Breast epithelium (tissue), 4 donors: Measurements from ENCODE around the gene SHROOM1. TPM values are rescaled to one million over a fixed set of nuclear protein-coding genes. Genes with fewer than 3 reads are reported as not detected.
A peak's percentile ranks its signal among the peaks of the same experiment; 100 is the strongest.

Source experiments
- DNase-seq, 2 donors: peaks; one replicate each; pipeline ENCODE4 v3.0.0-alpha.2; 2019; ENCODE audit warnings: low spot score in 2 of 2
- H3K27ac ChIP-seq, 2 donors: fragments of 200-600 bp; sonication (generic) in 1 of 2; one replicate each; pipeline ENCODE4 v1.5.1; 2016 to 2019; ENCODE audit warnings: mild to moderate bottlenecking in 1 of 2
- H3K27me3 ChIP-seq, 2 donors: fragments of 200-600 bp; sonication (generic) in 1 of 2; one replicate each; pipeline versions ENCODE4 v1.5.1 to v1.6.0; 2017 to 2019; ENCODE audit warnings: control low read depth in 1 of 2, mild to moderate bottlenecking in 1 of 2
- H3K36me3 ChIP-seq: fragments of 200-600 bp; one replicate; pipeline ENCODE4 v1.5.1; 2019
- H3K4me1 ChIP-seq, 2 donors: fragments of 200-600 bp; sonication (generic); one replicate each; pipeline ENCODE4 v1.5.1; 2016 to 2019; ENCODE audit warnings: control low read depth in 1 of 2
- H3K4me3 ChIP-seq, 3 donors: fragments of 200-600 bp; sonication (generic); 1 replicate in 2 of 3; 2 replicates in 1 of 3; pipeline ENCODE4 v1.5.1; 2016 to 2019; ENCODE audit warnings: mild to moderate bottlenecking in 3 of 3, moderate library complexity in 2 of 3
- H3K9me3 ChIP-seq, 2 donors: fragments of 200-600 bp; sonication (generic) in 1 of 2; one replicate each; pipeline ENCODE4 v1.5.1; 2016 to 2019; ENCODE audit warnings: control low read depth in 1 of 2
- CTCF ChIP-seq, 3 donors: fragments of 450-650 bp; IDR thresholded peaks; one replicate each; pipeline ENCODE4 v1.5.1; 2016 to 2017; ENCODE audit warnings: antibody characterized with exemption in 3 of 3, mild to moderate bottlenecking in 3 of 3, moderate library complexity in 3 of 3
- POLR2A ChIP-seq: fragments of 450-650 bp; IDR thresholded peaks from one replicate; pipeline ENCODE4 v1.6.1; 2016; ENCODE audit warnings: antibody characterized with exemption, mild to moderate bottlenecking, moderate library complexity
- POLR2AphosphoS5 ChIP-seq, 3 donors: sonication (generic); formaldehyde crosslinking; IDR thresholded peaks; one replicate each; pipeline ENCODE4 v1.6.1; 2017; ENCODE audit warnings: antibody characterized with exemption in 3 of 3
- intact Hi-C: fragments of 100-400 bp; cut with DNase I; formaldehyde crosslinking; loops from one replicate; pipeline ENCODE4 v1.15.1; 2023; ENCODE audit warnings: low total_unique reads
- total RNA-seq, 3 donors: library from RNA; depleted of rRNA; stranded (reverse); fragments of >200 nt; gene quantifications; one replicate each; pipeline ENCODE4 v1.1.0, GENCODE V29; 2016

Gene SHROOM1
- total RNA-seq, 3 donors from 2014 or later: 2.4 to 12.6 (median 9.5) TPM

- intact Hi-C loops: no loop called here
- Histone ChIP-seq H3K9me3 (no peaks in the 10 kb centered on the region), H3K4me3 (no peak overlapping the region), H3K27ac (no peak overlapping the region), H3K4me1 (no peaks in the 10 kb centered on the region), H3K36me3 (no peaks in the 10 kb centered on the region), H3K27me3 (no peaks in the 10 kb centered on the region)
- DNase-seq: no peak
- TF ChIP-seq POLR2AphosphoS5 (IDR thresholded peaks at IDR 0.05) (no peak), POLR2A (no peak), CTCF (IDR thresholded peaks at IDR 0.05) (no peak)
These were observed 8.7 kb downstream of the SHROOM1 start for GRCh38 chr5:132821791-132822190.

GRCh38 chr5:132821350-132821749, 9.1 kb downstream of the SHROOM1 start:
- no peaks in the 10 kb centered on the region for H3K4me1 ChIP-seq
- intact Hi-C loops: no loop called here
- no peak overlapping the region for H3K27ac ChIP-seq
- DNase-seq: no peak
- no peaks in the 10 kb centered on the region for H3K9me3 ChIP-seq
- no peaks in the 10 kb centered on the region for H3K36me3 ChIP-seq
- no peak for TF ChIP-seq POLR2AphosphoS5 (IDR thresholded peaks at IDR 0.05)
- no peak for TF ChIP-seq CTCF (IDR thresholded peaks at IDR 0.05)
- TF ChIP-seq POLR2A: no peak
- no peaks in the 10 kb centered on the region for H3K27me3 ChIP-seq
- H3K4me3 ChIP-seq: no peak overlapping the region

- H3K4me1 ChIP-seq: no peaks in the 10 kb centered on the region
- peak overlapping the region in 1 of 2 donors; percentile 18 for H3K27ac ChIP-seq
- intact Hi-C loops: no loop called here
- H3K27me3 ChIP-seq: no peaks in the 10 kb centered on the region
- no peaks in the 10 kb centered on the region for H3K36me3 ChIP-seq
- H3K9me3 ChIP-seq: no peaks in the 10 kb centered on the region
- peak in 1 of 3 donors; percentile 12 for TF ChIP-seq POLR2AphosphoS5 (IDR thresholded peaks at IDR 0.05)
- no peak for TF ChIP-seq POLR2A
- peak; percentile 88 to 97 (median 92) for TF ChIP-seq CTCF (IDR thresholded peaks at IDR 0.05)
- H3K4me3 ChIP-seq: peak overlapping the region in 2 of 3 donors; percentile 46 to 55
- DNase-seq: peak; percentile 88 to 91
These were observed 10.2 kb downstream of the SHROOM1 start for GRCh38 chr5:132820162-132820754.

- Histone ChIP-seq H3K27ac (peak overlapping the region in 1 of 2 donors; percentile 18), H3K36me3 (no peaks in the 10 kb centered on the region), H3K27me3 (no peaks in the 10 kb centered on the region), H3K9me3 (no peaks in the 10 kb centered on the region), H3K4me1 (no peaks in the 10 kb centered on the region), H3K4me3 (peak overlapping the region in 2 of 3 donors; percentile 46 to 55)
- intact Hi-C loops: no loop called here
- DNase-seq: no peak
- no peak for TF ChIP-seq POLR2AphosphoS5 (IDR thresholded peaks at IDR 0.05)
- TF ChIP-seq POLR2A: no peak
- no peak for TF ChIP-seq CTCF (IDR thresholded peaks at IDR 0.05)
These were observed 11.0 kb downstream of the SHROOM1 start for GRCh38 chr5:132819468-132819867.

- TF ChIP-seq POLR2A (no peak), CTCF (IDR thresholded peaks at IDR 0.05) (no peak), POLR2AphosphoS5 (IDR thresholded peaks at IDR 0.05) (no peak)
- Histone ChIP-seq H3K36me3 (no peaks in the 10 kb centered on the region), H3K4me1 (no peaks in the 10 kb centered on the region), H3K27ac (no peak overlapping the region), H3K9me3 (no peaks in the 10 kb centered on the region), H3K4me3 (no peak overlapping the region), H3K27me3 (peaks cover 2 to 4% of the 10 kb centered on the region in 2 donors)
- DNase-seq: no peak
- intact Hi-C loops: no loop called here
These were observed 13.4 kb downstream of the SHROOM1 start for GRCh38 chr5:132817011-132817410.
